Nephron (organoid): Measurements from ENCODE around the gene PTPRZ1.

ENCODE experiments used
- H3K27ac Mint-ChIP-seq, 3 experiments: 2 replicates each; pipeline ENCODE4 v1.8.0; 2020; ENCODE audit warnings: mixed read lengths in 3 of 3, mild to moderate bottlenecking in 2 of 3, moderate library complexity in 1 of 3
- H3K27me3 Mint-ChIP-seq: 2 replicates; pipeline ENCODE4 v1.8.0; 2021; ENCODE audit warnings: low read depth, mild to moderate bottlenecking, moderate library complexity, mixed read lengths
- H3K36me3 Mint-ChIP-seq: 2 replicates; pipeline ENCODE4 v1.8.0; 2020; ENCODE audit warnings: low read depth, mixed read lengths
- H3K4me1 Mint-ChIP-seq: 2 replicates; pipeline ENCODE4 v1.8.0; 2020; ENCODE audit warnings: mixed read lengths
- H3K4me3 Mint-ChIP-seq, 3 experiments: 2 replicates each; pipeline ENCODE4 v1.8.0; 2020; ENCODE audit warnings: mild to moderate bottlenecking in 3 of 3, mixed read lengths in 3 of 3, moderate library complexity in 2 of 3
- H3K9me3 Mint-ChIP-seq: 2 replicates; pipeline ENCODE4 v1.8.0; 2020; ENCODE audit warnings: mixed read lengths
- CTCF ChIP-seq, 3 experiments: fragments of 200-600 bp; sonication (generic); IDR thresholded peaks; one replicate each; pipeline ENCODE4 v1.5.0; 2021; ENCODE audit warnings: antibody characterized with exemption in 3 of 3; ENCODE audit not compliant: unreplicated experiment in 3 of 3

PTPRZ1 gene

GRCh38 chr7:122070834-122071233 is 197.9 kb downstream of the PTPRZ1 start:
- Mint-ChIP-seq H3K27ac (no peak overlapping the region), H3K36me3 (peaks cover 29% of the 10 kb centered on the region), H3K9me3 (peaks cover 4% of the 10 kb centered on the region), H3K4me1 (no peaks in the 10 kb centered on the region), H3K4me3 (no peak overlapping the region), H3K27me3 (no peaks in the 10 kb centered on the region)
- TF ChIP-seq CTCF (IDR thresholded peaks at IDR 0.05; ENCODE audit: unreplicated experiment in 3 of 3) = no peak

GRCh38 chr7:122072272-122072671 is 199.3 kb downstream of the PTPRZ1 start:
- no peak for TF ChIP-seq CTCF (IDR thresholded peaks at IDR 0.05; ENCODE audit: unreplicated experiment in 3 of 3)
- Mint-ChIP-seq H3K27me3 (no peaks in the 10 kb centered on the region), H3K9me3 (peaks cover 4% of the 10 kb centered on the region), H3K36me3 (peaks cover 43% of the 10 kb centered on the region), H3K4me1 (no peaks in the 10 kb centered on the region), H3K4me3 (no peak overlapping the region), H3K27ac (no peak overlapping the region)

GRCh38 chr7:122072924-122073599 is 200.1 kb downstream of the PTPRZ1 start:
- no peaks in the 10 kb centered on the region for H3K4me1 Mint-ChIP-seq
- peaks cover 4% of the 10 kb centered on the region for H3K9me3 Mint-ChIP-seq
- TF ChIP-seq CTCF (IDR thresholded peaks at IDR 0.05; ENCODE audit: unreplicated experiment in 3 of 3) = no peak
- no peak overlapping the region for H3K4me3 Mint-ChIP-seq
- no peaks in the 10 kb centered on the region for H3K27me3 Mint-ChIP-seq
- no peak overlapping the region for H3K27ac Mint-ChIP-seq
- peaks cover 51% of the 10 kb centered on the region for H3K36me3 Mint-ChIP-seq

- peaks cover 55% of the 10 kb centered on the region for H3K36me3 Mint-ChIP-seq
- TF ChIP-seq CTCF (IDR thresholded peaks at IDR 0.05; ENCODE audit: unreplicated experiment in 3 of 3) = no peak
- no peak overlapping the region for H3K27ac Mint-ChIP-seq
- no peak overlapping the region for H3K4me3 Mint-ChIP-seq
- no peaks in the 10 kb centered on the region for H3K27me3 Mint-ChIP-seq
- H3K9me3 Mint-ChIP-seq = peaks cover 4% of the 10 kb centered on the region
- H3K4me1 Mint-ChIP-seq = no peaks in the 10 kb centered on the region
Measured at GRCh38 chr7:122073635-122074034, 200.7 kb downstream of the PTPRZ1 start.

- H3K4me3 Mint-ChIP-seq = no peak overlapping the region
- H3K36me3 Mint-ChIP-seq = peaks cover 69% of the 10 kb centered on the region
- H3K9me3 Mint-ChIP-seq = no peaks in the 10 kb centered on the region
- H3K27me3 Mint-ChIP-seq = no peaks in the 10 kb centered on the region
- H3K4me1 Mint-ChIP-seq = no peaks in the 10 kb centered on the region
- no peak for TF ChIP-seq CTCF (IDR thresholded peaks at IDR 0.05; ENCODE audit: unreplicated experiment in 3 of 3)
- no peak overlapping the region for H3K27ac Mint-ChIP-seq
Measured at GRCh38 chr7:122082160-122082559, 209.2 kb downstream of the PTPRZ1 start.

- H3K27ac Mint-ChIP-seq = no peak overlapping the region
- H3K36me3 Mint-ChIP-seq = peaks cover 64% of the 10 kb centered on the region
- TF ChIP-seq CTCF (IDR thresholded peaks at IDR 0.05; ENCODE audit: unreplicated experiment in 3 of 3) = no peak
- H3K4me1 Mint-ChIP-seq = no peaks in the 10 kb centered on the region
- H3K27me3 Mint-ChIP-seq = no peaks in the 10 kb centered on the region
- no peak overlapping the region for H3K4me3 Mint-ChIP-seq
- no peaks in the 10 kb centered on the region for H3K9me3 Mint-ChIP-seq
Measured at GRCh38 chr7:122082670-122083069, 209.7 kb downstream of the PTPRZ1 start.
